OCI-LY1 (cell line): ENCODE data around the gene GAL3ST2.

Experiments
- H2AFZ ChIP-seq: fragments of 200-600 bp; sonication (generic), shearing (Covaris generic); 2 replicates; pipeline ENCODE4 v1.6.0; 2014; ENCODE audit warnings: antibody characterized with exemption, mild to moderate bottlenecking, low read length
- H3F3A ChIP-seq: fragments of 200-600 bp; sonication (generic), shearing (Covaris generic); 2 replicates; pipeline ENCODE4 v1.6.0; 2014; ENCODE audit warnings: mild to moderate bottlenecking, antibody characterized with exemption, low read length, moderate library complexity; ENCODE audit not compliant: insufficient read depth
- H3K27ac ChIP-seq: fragments of 200-600 bp; sonication (generic); 2 replicates; pipeline ENCODE4 v1.5.1; 2014; ENCODE audit warnings: low read length, mixed run types, mild to moderate bottlenecking, low read depth; ENCODE audit not compliant: poor library complexity, severe bottlenecking
- H3K27me3 ChIP-seq: fragments of 200-600 bp; sonication (generic); 2 replicates; pipeline ENCODE4 v1.6.0; 2014; ENCODE audit warnings: antibody characterized with exemption, mild to moderate bottlenecking, low read length, moderate library complexity; ENCODE audit not compliant: insufficient read depth
- H3K36me3 ChIP-seq: fragments of 200-600 bp; sonication (generic); 2 replicates; pipeline ENCODE4 v1.6.1; 2014; ENCODE audit warnings: mild to moderate bottlenecking, antibody characterized with exemption, low read length, moderate library complexity, mixed read lengths; ENCODE audit not compliant: insufficient read depth
- H3K4me1 ChIP-seq: fragments of 200-600 bp; sonication (generic); 2 replicates; pipeline ENCODE4 v1.5.1; 2014; ENCODE audit warnings: mild to moderate bottlenecking, low read length, moderate library complexity; ENCODE audit not compliant: insufficient read depth, severe bottlenecking
- H3K4me2 ChIP-seq: fragments of 200-600 bp; sonication (generic), shearing (Covaris generic); 2 replicates; pipeline ENCODE4 v1.6.1; 2014; ENCODE audit warnings: low read length
- H3K4me3 ChIP-seq: fragments of 200-600 bp; sonication (generic); 2 replicates; pipeline ENCODE4 v1.5.1; 2014; ENCODE audit warnings: low read length, low read depth, mild to moderate bottlenecking, mixed read lengths; ENCODE audit not compliant: poor library complexity, severe bottlenecking
- H3K79me2 ChIP-seq: fragments of 200-600 bp; shearing (Covaris generic); 2 replicates; pipeline ENCODE4 v1.6.1; 2016; ENCODE audit warnings: mixed run types, low read length, mixed read lengths; ENCODE audit not compliant: insufficient read depth
- H3K9ac ChIP-seq: fragments of 200-600 bp; sonication (generic), shearing (Covaris generic); 2 replicates; pipeline ENCODE4 v1.6.1; 2014; ENCODE audit warnings: mild to moderate bottlenecking, low read length, mixed read lengths
- H3K9me2 ChIP-seq: fragments of 200-600 bp; sonication (generic), shearing (Covaris generic); 2 replicates; pipeline ENCODE4 v1.6.1; 2014; ENCODE audit warnings: low read depth, mild to moderate bottlenecking, low read length, mixed read lengths
- H3K9me3 ChIP-seq: fragments of 200-600 bp; shearing (Covaris generic); 2 replicates; pipeline ENCODE4 v1.6.1; 2014; ENCODE audit warnings: low read length, mixed read lengths
- H4K20me1 ChIP-seq: fragments of 200-600 bp; sonication (generic), shearing (Covaris generic); 2 replicates; pipeline ENCODE4 v1.6.0; 2016; ENCODE audit warnings: mild to moderate bottlenecking, low read length; ENCODE audit not compliant: insufficient read depth
- EZH2 ChIP-seq: fragments of 200-600 bp; sonication (generic), shearing (Covaris generic); IDR thresholded peaks from 2 replicates; pipeline ENCODE4 v1.8.0; 2017; ENCODE audit warnings: borderline replicate concordance, mixed run types, mild to moderate bottlenecking, antibody characterized with exemption, low read length, moderate library complexity, mixed read lengths
- TF ChIP-seq, protein P1 (sequence below): fragments of 200-600 bp; sonication (generic), shearing (Covaris generic); IDR thresholded peaks from 2 replicates; pipeline ENCODE4 v1.5.1; 2017; ENCODE audit warnings: mild to moderate bottlenecking, antibody characterized with exemption, low read length, moderate library complexity, mixed read lengths

GAL3ST2 gene

DNA sequence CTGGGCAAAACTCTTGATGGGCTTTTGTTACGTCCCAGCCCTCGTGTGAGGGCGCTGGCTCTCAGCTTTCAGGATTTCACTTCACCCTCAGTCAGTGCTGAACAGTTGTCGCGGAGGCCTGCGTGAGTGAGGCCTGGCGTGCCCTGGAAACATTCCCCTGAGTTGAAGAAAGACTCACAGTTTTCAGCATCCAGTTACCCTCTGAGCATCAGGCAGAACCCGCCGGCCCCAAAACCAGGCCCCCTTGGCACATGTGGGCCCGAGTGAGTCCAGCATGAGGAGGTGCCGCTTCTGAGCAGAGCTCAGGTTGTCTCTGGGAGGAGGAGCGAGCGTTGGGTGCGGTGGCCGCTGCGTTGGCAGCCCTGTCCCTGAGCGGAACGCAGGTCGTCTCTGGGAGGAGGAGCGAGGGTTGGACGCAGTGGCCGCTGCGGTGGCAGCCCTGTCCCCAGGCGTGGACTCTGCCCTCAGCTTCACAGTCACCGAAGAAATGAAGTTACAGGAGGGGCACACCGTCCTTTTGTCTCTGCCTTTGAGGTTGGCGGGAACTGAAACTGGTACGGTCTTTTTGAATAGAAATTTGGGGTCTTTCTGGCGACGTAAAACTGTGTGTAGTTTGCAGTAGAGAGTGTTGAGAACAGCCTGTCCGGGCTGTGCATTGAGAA, 32.2 kb downstream of the GAL3ST2 start, which contains the start of gene NEU4:
Gene NEU4 (plus strand): TSS at position 473 of the 662 bp plus-strand sequence. CDS start 5,292 bp downstream, outside the sequence.
- no peaks in the 10 kb centered on the region for H3K9me2 ChIP-seq
- H3K9ac ChIP-seq = no peak within 1 kb of the TSS
- no peaks in the 10 kb centered on the region for H3K27me3 ChIP-seq
- H3K4me3 ChIP-seq = no peak within 1 kb of the TSS
- H3K27ac ChIP-seq = no peak within 1 kb of the TSS
- no peaks in the 10 kb centered on the region for H3K79me2 ChIP-seq
- no peak within 1 kb of the TSS for H2AFZ ChIP-seq
- H4K20me1 ChIP-seq = no peaks in the 10 kb centered on the region
- H3K4me1 ChIP-seq = peaks cover 3% of the 10 kb centered on the region
- no peaks in the 10 kb centered on the region for H3K36me3 ChIP-seq
- no peak within 1 kb of the TSS for H3K4me2 ChIP-seq
- no peaks in the 10 kb centered on the region for H3K9me3 ChIP-seq
- no peak for TF ChIP-seq EZH2
- TF ChIP-seq, protein P1, sequence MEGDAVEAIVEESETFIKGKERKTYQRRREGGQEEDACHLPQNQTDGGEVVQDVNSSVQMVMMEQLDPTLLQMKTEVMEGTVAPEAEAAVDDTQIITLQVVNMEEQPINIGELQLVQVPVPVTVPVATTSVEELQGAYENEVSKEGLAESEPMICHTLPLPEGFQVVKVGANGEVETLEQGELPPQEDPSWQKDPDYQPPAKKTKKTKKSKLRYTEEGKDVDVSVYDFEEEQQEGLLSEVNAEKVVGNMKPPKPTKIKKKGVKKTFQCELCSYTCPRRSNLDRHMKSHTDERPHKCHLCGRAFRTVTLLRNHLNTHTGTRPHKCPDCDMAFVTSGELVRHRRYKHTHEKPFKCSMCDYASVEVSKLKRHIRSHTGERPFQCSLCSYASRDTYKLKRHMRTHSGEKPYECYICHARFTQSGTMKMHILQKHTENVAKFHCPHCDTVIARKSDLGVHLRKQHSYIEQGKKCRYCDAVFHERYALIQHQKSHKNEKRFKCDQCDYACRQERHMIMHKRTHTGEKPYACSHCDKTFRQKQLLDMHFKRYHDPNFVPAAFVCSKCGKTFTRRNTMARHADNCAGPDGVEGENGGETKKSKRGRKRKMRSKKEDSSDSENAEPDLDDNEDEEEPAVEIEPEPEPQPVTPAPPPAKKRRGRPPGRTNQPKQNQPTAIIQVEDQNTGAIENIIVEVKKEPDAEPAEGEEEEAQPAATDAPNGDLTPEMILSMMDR = no peak
- H3F3A ChIP-seq = no peaks in the 10 kb centered on the region

DNA sequence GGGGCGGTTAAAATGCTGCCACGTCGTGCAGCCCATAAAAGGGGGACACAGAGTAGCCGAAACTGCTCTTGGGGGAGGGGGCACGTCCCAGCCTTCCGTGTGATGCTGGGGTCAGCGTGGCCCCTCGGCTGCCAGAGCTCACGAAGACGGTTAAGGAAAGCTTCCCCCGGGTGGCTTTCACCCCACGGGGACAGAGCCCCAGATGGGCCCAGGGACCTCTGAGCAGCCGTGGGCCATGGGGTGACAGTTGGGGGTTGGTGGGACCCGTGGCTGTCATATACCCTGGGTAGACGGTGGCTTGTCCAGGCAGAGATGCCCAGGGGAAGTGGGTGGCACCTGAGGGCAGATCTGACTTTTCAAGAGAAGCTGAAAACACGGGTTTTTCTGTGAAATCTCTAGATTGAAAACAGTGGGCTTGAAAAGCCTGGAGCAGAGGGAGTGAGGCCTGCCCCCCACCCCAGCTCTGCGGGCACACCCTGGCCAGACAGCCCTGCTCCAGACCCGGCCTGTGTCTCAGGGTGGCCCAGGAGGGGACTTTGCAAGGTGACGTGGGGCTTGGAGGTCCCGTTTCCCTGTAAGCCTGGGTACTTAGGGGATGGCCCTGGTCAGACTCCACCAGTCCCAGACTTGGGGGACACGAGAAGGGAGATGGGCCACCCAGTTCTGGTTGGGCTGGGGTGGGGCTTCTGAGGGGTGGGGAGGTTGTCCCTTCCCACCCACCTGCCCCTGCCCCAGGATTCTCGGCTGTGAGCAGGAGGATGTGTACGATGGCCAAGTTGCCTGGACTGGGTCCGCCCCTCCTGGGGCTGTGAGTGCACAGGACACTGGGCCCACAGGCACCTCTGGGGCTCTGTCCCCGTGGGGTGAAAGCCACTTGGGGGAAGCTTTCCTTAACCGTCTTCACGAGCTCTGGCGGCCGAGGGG, 33.0 kb downstream of the GAL3ST2 start:
- no peak overlapping the region for H2AFZ ChIP-seq
- H3F3A ChIP-seq = no peaks in the 10 kb centered on the region
- H4K20me1 ChIP-seq = no peaks in the 10 kb centered on the region
- no peaks in the 10 kb centered on the region for H3K79me2 ChIP-seq
- no peak for TF ChIP-seq EZH2
- TF ChIP-seq, protein P1 = no peak
- H3K27ac ChIP-seq = no peak overlapping the region
- no peaks in the 10 kb centered on the region for H3K9me3 ChIP-seq
- no peaks in the 10 kb centered on the region for H3K27me3 ChIP-seq
- H3K9ac ChIP-seq = no peak overlapping the region
- H3K4me3 ChIP-seq = no peak overlapping the region
- no peak overlapping the region for H3K4me2 ChIP-seq
- no peaks in the 10 kb centered on the region for H3K9me2 ChIP-seq
- no peaks in the 10 kb centered on the region for H3K36me3 ChIP-seq
- H3K4me1 ChIP-seq = no peaks in the 10 kb centered on the region

DNA sequence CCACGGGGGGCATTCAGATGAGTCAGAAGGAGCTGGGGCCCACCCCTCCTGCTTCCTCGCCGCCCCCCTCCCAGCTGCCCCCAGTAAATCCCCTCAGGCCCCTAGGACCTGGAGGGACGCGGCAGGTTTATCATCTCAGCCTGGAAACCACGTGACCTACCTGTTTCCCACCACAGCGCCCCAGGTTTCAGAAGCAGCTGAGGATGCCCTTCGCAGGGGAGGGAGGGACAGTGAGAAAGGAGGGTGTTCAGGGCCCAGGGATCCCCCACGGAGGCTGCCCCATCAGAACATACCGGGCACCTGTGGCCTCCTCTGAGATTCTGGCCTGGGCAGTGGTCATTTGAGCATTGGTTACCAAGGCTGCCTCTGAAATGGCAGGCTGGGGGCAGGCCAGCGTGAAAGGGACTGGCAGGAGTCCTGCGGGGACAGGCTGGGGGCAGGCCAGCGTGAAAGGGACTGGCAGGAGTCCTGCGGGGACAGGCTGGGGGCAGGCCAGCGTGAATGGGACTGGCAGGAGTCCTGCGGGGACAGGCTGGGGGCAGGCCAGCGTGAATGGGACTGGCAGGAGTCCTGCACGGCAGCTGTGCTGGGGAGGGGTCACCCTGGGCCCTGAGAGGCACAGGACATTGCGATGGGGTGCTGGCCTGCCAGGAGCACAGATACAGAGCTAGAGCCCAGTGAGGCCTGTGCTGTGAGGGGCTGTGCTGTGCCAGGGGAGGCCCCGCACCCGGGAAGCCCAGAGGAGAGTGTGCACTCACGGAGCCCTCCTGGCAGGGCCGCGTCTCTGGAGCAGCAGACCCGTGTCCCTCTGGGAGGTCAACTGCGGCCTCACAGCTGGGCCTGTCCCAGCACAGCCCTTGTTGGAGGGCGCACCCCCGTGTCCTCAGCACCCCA, 33.9 kb downstream of the GAL3ST2 start:
- Histone ChIP-seq H3K27me3 (no peaks in the 10 kb centered on the region), H3K4me3 (no peak overlapping the region), H3K9ac (no peak overlapping the region), H3K4me2 (no peak overlapping the region), H3K79me2 (no peaks in the 10 kb centered on the region), H3F3A (no peaks in the 10 kb centered on the region), H4K20me1 (no peaks in the 10 kb centered on the region), H3K4me1 (no peaks in the 10 kb centered on the region), H3K9me3 (no peaks in the 10 kb centered on the region), H3K9me2 (no peaks in the 10 kb centered on the region), H3K27ac (no peak overlapping the region), H2AFZ (no peak overlapping the region), H3K36me3 (no peaks in the 10 kb centered on the region)
- TF ChIP-seq, protein P1 = no peak
- TF ChIP-seq EZH2 = no peak
